Caco-2 (cell line): ENCODE data around the gene UST. TPM values are rescaled to one million over a fixed set of nuclear protein-coding genes. Genes with fewer than 3 reads are reported as not detected.

Experiments
- BruUV-seq: library from RNA; stranded (reverse); fragments of 400-500 nt; replicated peaks from 2 replicates; lab custom pipeline; 2021; lab: Mats Ljungman, UMichigan
- CTCF ChIA-PET: fragments of 300-600 bp; sonication (Branson Sonifier 250); formaldehyde crosslinking; loops from one replicate; lab custom pipeline; 2022; ENCODE audit warnings: antibody characterized with exemption; lab: Charles Lee
- POLR2A ChIA-PET: fragments of 300-600 bp; sonication (Branson Sonifier 250); formaldehyde crosslinking; loops from one replicate; lab custom pipeline; 2022; ENCODE audit warnings: antibody characterized with exemption; lab: Charles Lee
- DNase-seq, 2 experiments: peaks; one replicate each; pipeline versions ENCODE4 v3.0.0 to v3.0.0-alpha.2; 2020 to 2022
- H3K27me3 ChIP-seq: replicated peaks from 2 replicates; pipeline ENCODE4 v1.6.0; 2011; ENCODE audit warnings: low read length; ENCODE audit not compliant: control insufficient read depth, insufficient read depth
- H3K36me3 ChIP-seq: 2 replicates; pipeline ENCODE4 v1.5.1; 2011; ENCODE audit warnings: low read length; ENCODE audit not compliant: control insufficient read depth, insufficient read depth
- H3K4me1 ChIP-seq: fragments of 250-450 bp; sonication (Bioruptor Pico); 2 replicates; pipeline ENCODE4 v1.5.1; 2020; ENCODE audit warnings: mild to moderate bottlenecking
- H3K4me3 ChIP-seq: 2 replicates; pipeline ENCODE4 v1.5.1; 2011; ENCODE audit warnings: low read depth, mild to moderate bottlenecking, control low read depth, low read length
- H3K9me3 ChIP-seq: fragments of 250-450 bp; sonication (Bioruptor Pico); 2 replicates; pipeline ENCODE4 v1.5.1; 2020; ENCODE audit warnings: mild to moderate bottlenecking, moderate library complexity
- H3K27ac Mint-ChIP-seq: one replicate; pipeline ENCODE4 v1.8.0; 2022; ENCODE audit warnings: mixed read lengths; ENCODE audit not compliant: unreplicated experiment
- H3K27me3 Mint-ChIP-seq: one replicate; pipeline ENCODE4 v1.8.0; 2022; ENCODE audit warnings: mixed read lengths; ENCODE audit not compliant: insufficient read depth, unreplicated experiment
- H3K36me3 Mint-ChIP-seq: one replicate; pipeline ENCODE4 v1.8.0; 2022; ENCODE audit warnings: mild to moderate bottlenecking, mixed read lengths; ENCODE audit not compliant: insufficient read depth, unreplicated experiment
- H3K4me1 Mint-ChIP-seq: one replicate; pipeline ENCODE4 v1.8.0; 2022; ENCODE audit warnings: low read depth, mixed read lengths; ENCODE audit not compliant: unreplicated experiment
- H3K4me3 Mint-ChIP-seq: one replicate; pipeline ENCODE4 v1.8.0; 2022; ENCODE audit warnings: mild to moderate bottlenecking, moderate library complexity, mixed read lengths; ENCODE audit not compliant: unreplicated experiment
- H3K9me3 Mint-ChIP-seq: one replicate; pipeline ENCODE4 v1.8.0; 2022; ENCODE audit warnings: mixed read lengths; ENCODE audit not compliant: unreplicated experiment
- intact Hi-C: fragments of 100-400 bp; cut with micrococcal nuclease; formaldehyde crosslinking; loops from one replicate; pipeline ENCODE4 v1.10.0; 2022; ENCODE audit not compliant: unreplicated experiment
- total RNA-seq: library from RNA; stranded (reverse); gene quantifications from 2 replicates; pipeline ENCODE4 v1.2.3, GENCODE V29; 2022
- TF ChIP-seq, protein P1 (sequence below), 2 experiments: fragments of 200-600 bp in 1 of 2; IDR thresholded peaks; 1 replicate in 1 of 2; 2 replicates in 1 of 2; pipeline versions ENCODE4 v1.5.1 to v1.8.0; 2011 to 2022; ENCODE audit warnings: antibody characterized with exemption in 1 of 2, control low read depth in 1 of 2, inconsistent platforms in 1 of 2, low read depth in 1 of 2, low read length in 1 of 2, mild to moderate bottlenecking in 1 of 2, moderate library complexity in 1 of 2; ENCODE audit not compliant: insufficient read depth in 1 of 2, severe bottlenecking in 1 of 2, unreplicated experiment in 1 of 2

Gene UST
- total RNA-seq, 1 experiment from 2014 or later: not detected

DNA sequence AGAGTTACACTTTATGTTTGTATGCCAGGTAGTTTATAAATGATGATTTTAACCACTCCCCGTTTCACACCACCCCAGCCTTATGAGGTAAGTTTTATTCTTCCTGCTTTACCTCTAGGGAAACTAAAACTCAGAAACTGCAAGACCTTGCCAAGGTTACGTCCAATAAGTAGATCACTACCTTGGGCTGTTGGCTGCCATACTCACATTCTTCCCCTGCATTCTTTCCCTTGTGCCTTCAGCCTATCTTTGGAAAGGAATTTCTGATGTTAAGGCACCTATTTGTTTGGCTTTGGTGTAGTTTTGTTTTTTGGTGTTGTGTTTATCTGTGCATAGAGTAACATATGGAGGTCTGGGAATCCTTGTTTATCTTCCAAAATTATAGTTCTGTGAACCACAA, 122.1 kb downstream of the UST start:
- Mint-ChIP-seq H3K27ac (no peak overlapping the region), H3K36me3 (no peaks in the 10 kb centered on the region), H3K4me1 (no peaks in the 10 kb centered on the region), H3K27me3 (peaks cover 10% of the 10 kb centered on the region), H3K4me3 (no peak overlapping the region), H3K9me3 (no peaks in the 10 kb centered on the region)
- Histone ChIP-seq H3K27me3 (no peaks in the 10 kb centered on the region), H3K4me3 (no peak overlapping the region), H3K36me3 (no peaks in the 10 kb centered on the region), H3K4me1 (no peaks in the 10 kb centered on the region), H3K9me3 (no peaks in the 10 kb centered on the region)
- TF ChIP-seq, protein P1, sequence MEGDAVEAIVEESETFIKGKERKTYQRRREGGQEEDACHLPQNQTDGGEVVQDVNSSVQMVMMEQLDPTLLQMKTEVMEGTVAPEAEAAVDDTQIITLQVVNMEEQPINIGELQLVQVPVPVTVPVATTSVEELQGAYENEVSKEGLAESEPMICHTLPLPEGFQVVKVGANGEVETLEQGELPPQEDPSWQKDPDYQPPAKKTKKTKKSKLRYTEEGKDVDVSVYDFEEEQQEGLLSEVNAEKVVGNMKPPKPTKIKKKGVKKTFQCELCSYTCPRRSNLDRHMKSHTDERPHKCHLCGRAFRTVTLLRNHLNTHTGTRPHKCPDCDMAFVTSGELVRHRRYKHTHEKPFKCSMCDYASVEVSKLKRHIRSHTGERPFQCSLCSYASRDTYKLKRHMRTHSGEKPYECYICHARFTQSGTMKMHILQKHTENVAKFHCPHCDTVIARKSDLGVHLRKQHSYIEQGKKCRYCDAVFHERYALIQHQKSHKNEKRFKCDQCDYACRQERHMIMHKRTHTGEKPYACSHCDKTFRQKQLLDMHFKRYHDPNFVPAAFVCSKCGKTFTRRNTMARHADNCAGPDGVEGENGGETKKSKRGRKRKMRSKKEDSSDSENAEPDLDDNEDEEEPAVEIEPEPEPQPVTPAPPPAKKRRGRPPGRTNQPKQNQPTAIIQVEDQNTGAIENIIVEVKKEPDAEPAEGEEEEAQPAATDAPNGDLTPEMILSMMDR (IDR thresholded peaks at IDR 0.05; ENCODE audit: insufficient read depth in 1 of 2, low read depth in 1 of 2, low read length in 1 of 2, severe bottlenecking in 1 of 2, unreplicated experiment in 1 of 2): no peak
- intact Hi-C loops: no loop called here
- CTCF ChIA-PET: no interaction called here
- no TSS peak for BruUV-seq
- no peak for DNase-seq
- POLR2A ChIA-PET: no interaction called here

DNA sequence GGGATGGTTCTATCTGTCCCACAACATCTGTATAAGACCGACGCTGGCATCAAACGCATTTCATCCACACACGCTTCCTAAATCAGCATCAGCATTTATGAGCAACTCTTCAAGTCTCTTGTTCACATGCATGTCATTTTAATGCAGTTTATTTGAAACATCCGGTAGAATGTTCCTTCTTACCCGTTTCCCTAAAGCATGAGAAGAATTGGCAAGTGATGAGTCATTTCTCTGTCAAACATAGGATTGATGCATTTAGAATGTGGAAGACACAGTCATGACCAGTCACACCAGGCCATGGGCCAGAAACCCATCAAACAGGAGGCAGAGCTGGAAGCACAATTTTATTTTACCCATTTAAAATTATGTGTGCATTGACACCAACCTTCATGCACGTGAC, 122.8 kb downstream of the UST start:
- H3K27ac Mint-ChIP-seq: no peak overlapping the region
- no TSS peak for BruUV-seq
- Histone ChIP-seq H3K4me1 (no peaks in the 10 kb centered on the region), H3K36me3 (no peaks in the 10 kb centered on the region), H3K4me3 (no peak overlapping the region), H3K9me3 (no peaks in the 10 kb centered on the region), H3K27me3 (no peaks in the 10 kb centered on the region)
- H3K27me3 Mint-ChIP-seq: peaks cover 10% of the 10 kb centered on the region
- H3K9me3 Mint-ChIP-seq: no peaks in the 10 kb centered on the region
- no peak overlapping the region for H3K4me3 Mint-ChIP-seq
- DNase-seq: no peak
- ChIA-PET CTCF (no interaction called here), POLR2A (no interaction called here)
- H3K36me3 Mint-ChIP-seq: no peaks in the 10 kb centered on the region
- H3K4me1 Mint-ChIP-seq: no peaks in the 10 kb centered on the region
- TF ChIP-seq, protein P1 (IDR thresholded peaks at IDR 0.05; ENCODE audit: insufficient read depth in 1 of 2, low read depth in 1 of 2, low read length in 1 of 2, severe bottlenecking in 1 of 2, unreplicated experiment in 1 of 2): no peak
- intact Hi-C loops: no loop called here

GRCh38 chr6:148873154-148873553, 126.3 kb downstream of the UST start:
- Histone ChIP-seq H3K4me3 (no peak overlapping the region), H3K9me3 (no peaks in the 10 kb centered on the region), H3K27me3 (no peaks in the 10 kb centered on the region), H3K36me3 (no peaks in the 10 kb centered on the region), H3K4me1 (no peaks in the 10 kb centered on the region)
- Mint-ChIP-seq H3K27me3 (peaks cover 3% of the 10 kb centered on the region), H3K9me3 (no peaks in the 10 kb centered on the region), H3K4me1 (no peaks in the 10 kb centered on the region), H3K4me3 (no peak overlapping the region), H3K36me3 (no peaks in the 10 kb centered on the region), H3K27ac (no peak overlapping the region)
- ChIA-PET CTCF (no interaction called here), POLR2A (no interaction called here)
- TF ChIP-seq, protein P1 (IDR thresholded peaks at IDR 0.05; ENCODE audit: insufficient read depth in 1 of 2, low read depth in 1 of 2, low read length in 1 of 2, severe bottlenecking in 1 of 2, unreplicated experiment in 1 of 2): no peak
- intact Hi-C loops: no loop called here
- DNase-seq: no peak
- BruUV-seq: no TSS peak
